ENCODE results near the gene ADAMTS19. TPM values are rescaled to one million over a fixed set of nuclear protein-coding genes. Genes with fewer than 3 reads are reported as not detected.

ADAMTS19 gene
- total RNA-seq, 1 donor from 2014 or later: not detected

DNA sequence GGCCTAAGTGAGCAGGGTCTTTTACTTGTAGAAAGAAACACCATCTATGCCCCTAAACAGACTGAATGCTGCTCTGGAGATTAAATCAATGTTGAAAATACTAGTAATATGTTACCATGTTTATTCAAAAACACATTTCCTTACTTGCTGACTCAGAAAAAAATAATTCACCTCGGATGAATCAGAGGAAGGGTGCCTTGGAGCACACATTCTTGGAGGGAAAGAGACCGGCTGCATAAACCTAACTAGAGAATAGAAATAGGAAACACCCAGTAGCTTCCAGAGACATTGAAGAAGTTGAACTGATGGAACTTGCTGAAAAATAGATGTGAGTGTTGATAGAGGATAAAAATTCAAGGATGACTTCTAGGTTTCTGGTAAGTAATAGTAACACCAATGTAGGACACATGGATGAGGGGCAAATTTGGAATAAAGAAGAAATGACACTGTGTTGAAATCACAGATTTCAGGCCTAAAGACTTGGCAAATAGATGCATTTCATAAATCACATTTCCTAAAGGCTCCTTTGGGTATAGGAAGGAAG, 210.9 kb downstream of the ADAMTS19 start:
- no peaks in the 10 kb centered on the region for H3K36me3 Mint-ChIP-seq (ENCODE audit: low read depth)
- H3K27me3 Mint-ChIP-seq (ENCODE audit: low read depth): no peaks in the 10 kb centered on the region
- DNase-seq (ENCODE audit: low spot score): no peak
- intact Hi-C loops (cut with micrococcal nuclease): no loop called here
- no peaks in the 10 kb centered on the region for H3K9me3 Mint-ChIP-seq
- H3K4me3 Mint-ChIP-seq (ENCODE audit: low read depth): no peak overlapping the region
- H3K27ac Mint-ChIP-seq: no peak overlapping the region
- H3K4me1 Mint-ChIP-seq (ENCODE audit: low read depth): no peaks in the 10 kb centered on the region

DNA sequence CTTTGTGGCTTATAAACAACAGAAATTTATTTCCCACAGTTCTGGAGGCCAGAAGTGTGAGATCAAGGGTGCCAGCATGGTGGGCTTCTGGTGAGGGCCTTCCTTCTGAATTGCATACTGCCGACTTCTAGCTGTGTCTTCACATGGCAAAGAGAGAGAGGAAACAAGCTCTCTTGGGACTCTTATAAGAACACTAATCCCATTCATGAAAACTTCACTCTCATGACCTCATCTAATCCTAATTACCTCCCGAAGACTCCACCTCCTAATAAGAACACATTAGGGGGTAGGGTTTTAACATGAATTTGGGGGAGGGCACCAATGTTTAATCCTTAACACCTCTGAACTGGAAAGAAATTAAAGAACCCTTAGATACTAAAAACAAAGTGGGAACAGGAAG, 211.9 kb downstream of the ADAMTS19 start:
- Mint-ChIP-seq H3K36me3 (ENCODE audit: low read depth) (no peaks in the 10 kb centered on the region), H3K4me1 (ENCODE audit: low read depth) (no peaks in the 10 kb centered on the region), H3K4me3 (ENCODE audit: low read depth) (no peak overlapping the region), H3K27me3 (ENCODE audit: low read depth) (no peaks in the 10 kb centered on the region), H3K9me3 (no peaks in the 10 kb centered on the region), H3K27ac (no peak overlapping the region)
- no peak for DNase-seq (ENCODE audit: low spot score)
- intact Hi-C loops (cut with micrococcal nuclease): no loop called here

DNA sequence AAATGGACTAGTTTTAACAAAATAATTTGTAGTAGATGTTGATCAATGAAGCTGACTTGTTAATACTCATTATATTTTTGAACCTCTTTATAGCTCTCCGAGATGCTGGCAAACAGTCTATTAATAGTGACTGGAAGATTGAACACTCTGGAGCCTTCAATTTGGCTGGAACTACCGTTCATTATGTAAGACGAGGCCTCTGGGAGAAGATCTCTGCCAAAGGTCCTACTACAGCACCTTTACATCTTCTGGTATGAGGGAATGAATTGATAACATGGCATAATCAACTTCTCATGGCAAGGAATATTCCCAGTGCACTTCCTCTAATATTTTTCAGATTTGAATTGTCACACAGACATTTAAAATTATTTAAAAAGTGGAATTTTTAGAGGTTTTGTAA, 219.6 kb downstream of the ADAMTS19 start:
- Mint-ChIP-seq H3K4me3 (ENCODE audit: low read depth) (no peak overlapping the region), H3K9me3 (no peaks in the 10 kb centered on the region), H3K4me1 (ENCODE audit: low read depth) (no peaks in the 10 kb centered on the region), H3K27ac (no peak overlapping the region), H3K27me3 (ENCODE audit: low read depth) (no peaks in the 10 kb centered on the region), H3K36me3 (ENCODE audit: low read depth) (no peaks in the 10 kb centered on the region)
- DNase-seq (ENCODE audit: low spot score): no peak
- intact Hi-C loops (cut with micrococcal nuclease): no loop called here

DNA sequence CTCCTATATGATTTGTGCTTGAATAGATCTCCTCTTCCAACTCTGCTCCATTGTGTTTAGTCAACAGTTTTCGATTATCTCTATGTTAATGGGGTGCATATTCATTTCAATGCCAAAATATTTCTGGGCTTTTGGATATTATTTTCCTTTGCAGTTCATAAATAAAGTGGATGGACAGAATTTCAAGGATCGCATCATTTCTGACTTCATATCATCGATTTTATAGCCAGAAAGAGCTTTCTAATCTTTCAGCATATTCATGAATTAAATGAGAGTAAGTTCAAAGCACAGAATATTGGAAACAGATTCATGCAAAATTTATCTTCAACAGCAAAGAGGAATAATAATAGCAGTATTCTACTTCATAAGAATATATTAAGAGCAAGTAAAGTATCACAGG, 227.8 kb downstream of the ADAMTS19 start:
- H3K4me3 Mint-ChIP-seq (ENCODE audit: low read depth): no peak overlapping the region
- no peaks in the 10 kb centered on the region for H3K27me3 Mint-ChIP-seq (ENCODE audit: low read depth)
- intact Hi-C loops (cut with micrococcal nuclease): no loop called here
- DNase-seq (ENCODE audit: low spot score): no peak
- H3K4me1 Mint-ChIP-seq (ENCODE audit: low read depth): no peaks in the 10 kb centered on the region
- no peaks in the 10 kb centered on the region for H3K9me3 Mint-ChIP-seq
- H3K27ac Mint-ChIP-seq: no peak overlapping the region
- H3K36me3 Mint-ChIP-seq (ENCODE audit: low read depth): no peaks in the 10 kb centered on the region

DNA sequence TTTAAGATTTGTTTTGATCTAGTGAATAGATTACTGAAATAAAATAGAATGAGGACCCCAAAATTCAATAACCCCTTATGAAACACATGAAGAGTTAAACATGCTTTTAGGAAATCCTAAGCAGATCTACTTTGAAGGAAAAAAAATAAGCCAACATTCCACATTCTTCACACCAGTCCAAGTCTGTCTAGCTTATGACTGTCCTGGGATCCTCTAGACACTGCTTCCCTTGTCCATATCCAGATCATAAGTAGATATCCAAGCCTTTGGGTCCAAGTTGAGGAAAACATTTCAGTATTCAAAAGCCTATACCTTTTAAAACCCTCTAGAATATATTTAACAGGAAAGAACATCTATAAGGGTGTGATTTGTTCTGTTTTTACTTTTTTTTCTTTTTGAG, 228.9 kb downstream of the ADAMTS19 start:
- intact Hi-C loops (cut with micrococcal nuclease): no loop called here
- Mint-ChIP-seq H3K4me3 (ENCODE audit: low read depth) (no peak overlapping the region), H3K9me3 (no peaks in the 10 kb centered on the region), H3K4me1 (ENCODE audit: low read depth) (no peaks in the 10 kb centered on the region), H3K36me3 (ENCODE audit: low read depth) (no peaks in the 10 kb centered on the region), H3K27ac (no peak overlapping the region), H3K27me3 (ENCODE audit: low read depth) (no peaks in the 10 kb centered on the region)
- DNase-seq (ENCODE audit: low spot score): no peak

DNA sequence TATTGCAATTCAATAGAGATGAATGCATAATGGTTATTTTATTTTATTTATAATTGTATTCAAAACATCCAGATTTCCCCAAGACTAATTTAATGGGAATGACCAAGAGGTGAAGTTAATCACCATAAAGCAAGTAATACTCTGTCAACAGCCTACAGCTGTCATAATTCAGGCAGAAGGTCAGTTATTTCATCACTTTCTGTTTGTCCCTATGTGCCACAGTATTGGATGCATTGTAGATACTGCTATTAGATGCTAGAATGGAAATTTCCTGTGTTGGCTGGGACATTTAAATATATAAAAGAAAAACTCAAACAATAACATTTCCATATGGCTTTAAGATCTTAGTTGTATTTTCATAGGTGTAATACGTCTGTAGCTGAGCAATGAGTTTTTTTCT, 231.1 kb downstream of the ADAMTS19 start:
- H3K4me3 Mint-ChIP-seq (ENCODE audit: low read depth): no peak overlapping the region
- intact Hi-C loops (cut with micrococcal nuclease): no loop called here
- H3K27me3 Mint-ChIP-seq (ENCODE audit: low read depth): no peaks in the 10 kb centered on the region
- no peaks in the 10 kb centered on the region for H3K36me3 Mint-ChIP-seq (ENCODE audit: low read depth)
- H3K27ac Mint-ChIP-seq: no peak overlapping the region
- no peaks in the 10 kb centered on the region for H3K9me3 Mint-ChIP-seq
- no peaks in the 10 kb centered on the region for H3K4me1 Mint-ChIP-seq (ENCODE audit: low read depth)
- DNase-seq (ENCODE audit: low spot score): no peak

DNA sequence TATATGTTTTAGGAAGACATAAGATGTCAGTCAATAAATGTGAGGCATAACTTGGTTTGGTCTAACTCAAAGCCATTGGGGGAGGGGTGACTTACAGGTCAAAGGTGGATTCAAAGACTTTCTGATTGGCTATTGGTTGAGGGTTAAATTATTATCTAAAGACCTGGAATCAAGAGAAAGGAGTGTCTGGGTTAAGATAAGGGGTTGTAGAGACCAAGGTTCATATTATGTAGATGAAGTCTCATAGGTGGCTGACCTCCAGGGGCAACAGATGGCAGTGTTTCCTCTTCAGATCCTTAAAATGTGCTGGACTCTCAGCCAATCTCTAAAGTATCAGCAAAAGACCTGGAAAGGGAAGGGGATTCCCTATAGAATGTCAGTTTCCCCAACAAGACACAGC, 236.5 kb downstream of the ADAMTS19 start:
- H3K36me3 Mint-ChIP-seq (ENCODE audit: low read depth): no peaks in the 10 kb centered on the region
- H3K4me3 Mint-ChIP-seq (ENCODE audit: low read depth): no peak overlapping the region
- no peak overlapping the region for H3K27ac Mint-ChIP-seq
- no peak for DNase-seq (ENCODE audit: low spot score)
- no peaks in the 10 kb centered on the region for H3K27me3 Mint-ChIP-seq (ENCODE audit: low read depth)
- intact Hi-C loops (cut with micrococcal nuclease): no loop called here
- H3K9me3 Mint-ChIP-seq: no peaks in the 10 kb centered on the region
- H3K4me1 Mint-ChIP-seq (ENCODE audit: low read depth): no peaks in the 10 kb centered on the region

DNA sequence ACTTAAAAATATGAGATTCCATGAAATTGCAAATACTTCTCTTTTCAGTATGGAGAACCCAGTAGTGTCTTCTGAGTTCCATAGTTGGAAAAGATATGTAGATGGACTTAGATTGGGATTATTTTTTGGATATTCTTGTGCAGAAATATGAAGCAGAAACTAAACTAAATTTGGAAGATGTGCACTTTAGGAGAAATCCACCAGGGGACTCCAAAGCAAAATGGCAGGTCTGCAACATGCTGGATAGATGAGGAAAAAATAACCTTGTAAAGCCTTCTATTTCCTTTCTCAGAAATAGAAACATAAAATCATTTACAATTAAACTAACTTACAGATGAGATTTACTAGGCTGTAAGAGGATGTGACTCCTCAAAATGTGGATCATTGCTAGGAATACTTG, 238.6 kb downstream of the ADAMTS19 start:
- no peaks in the 10 kb centered on the region for H3K27me3 Mint-ChIP-seq (ENCODE audit: low read depth)
- no peak overlapping the region for H3K4me3 Mint-ChIP-seq (ENCODE audit: low read depth)
- no peak for DNase-seq (ENCODE audit: low spot score)
- H3K4me1 Mint-ChIP-seq (ENCODE audit: low read depth): no peaks in the 10 kb centered on the region
- intact Hi-C loops (cut with micrococcal nuclease): no loop called here
- H3K9me3 Mint-ChIP-seq: no peaks in the 10 kb centered on the region
- no peak overlapping the region for H3K27ac Mint-ChIP-seq
- no peaks in the 10 kb centered on the region for H3K36me3 Mint-ChIP-seq (ENCODE audit: low read depth)

DNA sequence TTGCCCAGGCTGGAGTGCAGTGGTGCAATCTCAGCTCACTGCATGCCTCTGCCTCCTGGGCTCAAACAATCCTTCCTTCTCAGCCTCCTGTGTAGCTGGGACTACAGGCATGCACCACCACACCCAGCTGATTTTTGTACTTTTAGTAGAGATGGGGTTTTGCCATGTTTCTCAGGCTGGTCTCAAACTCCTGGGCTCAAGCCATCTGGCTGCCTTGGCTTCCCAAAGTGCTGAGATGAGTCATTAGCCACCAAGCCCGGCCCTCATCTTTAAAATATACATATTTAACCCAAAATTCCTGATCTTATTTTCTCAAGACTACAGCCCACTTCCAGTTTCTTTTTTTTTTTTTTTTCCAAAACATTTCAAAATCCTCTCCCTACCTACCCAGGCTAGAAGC, 256.1 kb downstream of the ADAMTS19 start:
- Mint-ChIP-seq H3K27ac (no peak overlapping the region), H3K9me3 (no peaks in the 10 kb centered on the region), H3K4me1 (ENCODE audit: low read depth) (no peaks in the 10 kb centered on the region), H3K27me3 (ENCODE audit: low read depth) (no peaks in the 10 kb centered on the region), H3K36me3 (ENCODE audit: low read depth) (no peaks in the 10 kb centered on the region), H3K4me3 (ENCODE audit: low read depth) (no peak overlapping the region)
- intact Hi-C loops (cut with micrococcal nuclease): no loop called here
- DNase-seq (ENCODE audit: low spot score): no peak

DNA sequence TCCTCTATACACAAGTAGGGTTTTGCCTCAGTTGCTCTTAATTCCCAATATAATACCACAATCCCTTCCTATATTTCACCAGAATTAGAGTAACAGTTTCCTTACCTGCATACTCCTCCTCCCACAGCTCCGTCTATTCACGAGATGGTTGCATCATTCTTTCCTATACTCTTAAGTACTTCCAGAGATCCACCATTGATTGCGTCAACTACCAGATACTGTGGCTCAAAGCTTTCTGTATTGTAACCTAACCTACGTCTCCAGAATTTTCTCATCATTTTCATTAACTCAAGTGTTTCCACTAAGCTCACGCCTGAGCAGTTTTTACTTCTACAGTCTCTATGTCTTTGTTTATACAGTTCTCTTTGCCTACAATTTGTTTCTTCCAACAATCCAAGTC, 256.6 kb downstream of the ADAMTS19 start:
- Mint-ChIP-seq H3K27me3 (ENCODE audit: low read depth) (no peaks in the 10 kb centered on the region), H3K36me3 (ENCODE audit: low read depth) (no peaks in the 10 kb centered on the region), H3K9me3 (no peaks in the 10 kb centered on the region), H3K4me1 (ENCODE audit: low read depth) (no peaks in the 10 kb centered on the region), H3K4me3 (ENCODE audit: low read depth) (no peak overlapping the region), H3K27ac (no peak overlapping the region)
- intact Hi-C loops (cut with micrococcal nuclease): no loop called here
- DNase-seq (ENCODE audit: low spot score): no peak

DNA sequence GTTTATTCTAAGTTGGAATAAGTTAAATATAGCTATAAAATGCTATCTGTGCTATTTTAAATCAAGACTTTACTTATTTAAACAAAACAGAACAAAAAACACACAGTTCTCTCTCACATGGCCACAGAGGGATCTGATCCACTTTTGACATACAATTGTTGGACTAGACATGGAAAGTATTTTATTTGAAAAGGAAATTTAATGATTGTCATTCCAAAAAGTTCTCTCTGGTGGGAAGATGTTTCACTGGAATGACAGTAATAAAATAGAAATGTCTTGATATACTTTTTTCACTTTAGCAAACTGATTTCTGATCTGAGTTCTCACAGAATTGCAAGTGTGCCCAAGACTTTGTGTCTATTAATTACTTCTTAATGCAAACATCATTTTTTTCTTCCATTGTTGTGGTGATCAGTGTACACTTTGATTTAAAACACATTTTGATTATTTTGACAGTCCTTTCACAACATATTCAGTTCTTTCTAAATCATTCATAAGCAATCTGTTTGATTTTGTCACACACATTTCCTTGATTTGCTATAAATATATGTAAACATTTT, 257.7 kb downstream of the ADAMTS19 start:
- Mint-ChIP-seq H3K27me3 (ENCODE audit: low read depth) (no peaks in the 10 kb centered on the region), H3K36me3 (ENCODE audit: low read depth) (no peaks in the 10 kb centered on the region), H3K9me3 (no peaks in the 10 kb centered on the region), H3K4me1 (ENCODE audit: low read depth) (no peaks in the 10 kb centered on the region), H3K27ac (no peak overlapping the region), H3K4me3 (ENCODE audit: low read depth) (no peak overlapping the region)
- no peak for DNase-seq (ENCODE audit: low spot score)
- intact Hi-C loops (cut with micrococcal nuclease): no loop called here

DNA sequence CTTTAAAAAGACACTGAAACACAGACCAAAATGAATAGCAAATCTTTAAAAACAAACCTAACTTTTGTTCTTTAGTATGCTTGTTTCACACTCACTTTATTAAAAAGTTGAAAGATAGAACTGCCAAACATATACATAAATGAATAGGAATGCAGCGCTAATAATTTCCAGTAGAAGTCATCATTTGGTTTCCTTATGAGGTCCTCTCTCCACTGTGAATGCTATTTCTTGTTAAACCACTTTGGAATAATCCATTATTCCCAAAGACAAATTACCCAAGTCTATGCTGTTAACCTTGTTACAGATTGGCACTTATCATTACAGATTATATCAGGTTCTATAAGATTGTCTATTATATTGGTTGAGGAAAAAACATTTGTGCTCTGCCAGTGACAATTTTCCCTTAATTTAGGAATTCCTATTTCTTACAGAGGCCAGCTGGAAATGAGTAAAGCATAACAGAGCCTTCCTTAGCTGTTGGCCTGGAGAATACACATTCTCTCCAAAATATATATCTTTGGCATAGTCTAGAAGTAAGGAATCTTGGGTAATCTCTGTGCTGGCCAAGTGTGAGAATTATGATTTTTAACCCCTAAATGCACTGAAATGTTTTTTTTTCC, 258.5 kb downstream of the ADAMTS19 start:
- Mint-ChIP-seq H3K36me3 (ENCODE audit: low read depth) (no peaks in the 10 kb centered on the region), H3K27me3 (ENCODE audit: low read depth) (no peaks in the 10 kb centered on the region), H3K4me1 (ENCODE audit: low read depth) (no peaks in the 10 kb centered on the region), H3K27ac (no peak overlapping the region), H3K9me3 (no peaks in the 10 kb centered on the region), H3K4me3 (ENCODE audit: low read depth) (no peak overlapping the region)
- intact Hi-C loops (cut with micrococcal nuclease): no loop called here
- DNase-seq (ENCODE audit: low spot score): no peak

DNA sequence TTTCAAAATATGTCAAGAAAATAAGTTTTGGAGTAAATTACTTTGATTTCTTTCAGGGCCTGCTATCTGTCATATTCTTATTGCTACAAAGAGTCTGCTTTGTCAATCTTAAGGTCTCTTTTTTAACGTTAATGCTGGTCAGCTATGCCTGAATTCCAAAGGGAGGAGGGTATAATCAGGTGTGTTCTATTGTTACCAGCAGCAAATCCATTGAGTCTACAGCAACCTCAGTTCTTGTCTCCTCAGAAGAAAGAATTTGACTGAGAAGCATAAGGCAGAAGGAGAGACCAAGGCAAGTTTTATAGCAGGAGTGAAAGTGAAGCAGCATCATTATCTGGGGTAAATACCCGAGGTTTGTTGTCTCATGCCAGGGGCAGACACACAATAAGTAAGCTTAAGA, 264.1 kb downstream of the ADAMTS19 start:
- DNase-seq (ENCODE audit: low spot score): no peak
- Mint-ChIP-seq H3K4me3 (ENCODE audit: low read depth) (no peak overlapping the region), H3K9me3 (no peaks in the 10 kb centered on the region), H3K4me1 (ENCODE audit: low read depth) (no peaks in the 10 kb centered on the region), H3K36me3 (ENCODE audit: low read depth) (no peaks in the 10 kb centered on the region), H3K27me3 (ENCODE audit: low read depth) (no peaks in the 10 kb centered on the region), H3K27ac (no peak overlapping the region)
- intact Hi-C loops (cut with micrococcal nuclease): no loop called here

DNA sequence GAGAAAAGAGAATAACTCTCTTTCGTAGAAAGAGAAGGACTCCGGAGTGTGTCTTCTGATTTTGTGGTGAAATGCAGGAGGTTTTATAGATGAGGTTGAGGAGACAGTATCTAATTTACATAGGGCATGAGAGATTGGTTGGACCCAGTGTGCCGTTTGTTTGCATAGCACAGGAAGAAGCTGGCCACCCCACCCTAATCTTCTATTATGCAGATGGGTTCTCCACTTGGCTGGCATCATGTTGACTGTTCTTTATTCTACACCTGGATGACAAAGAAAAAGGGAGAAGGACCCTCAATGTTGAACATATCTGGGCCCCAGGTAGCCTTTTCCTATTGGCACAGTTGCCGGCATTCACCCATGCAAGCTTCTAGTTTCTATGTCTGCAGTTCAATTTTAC, 264.5 kb downstream of the ADAMTS19 start:
- DNase-seq (ENCODE audit: low spot score): no peak
- H3K27ac Mint-ChIP-seq: no peak overlapping the region
- no peaks in the 10 kb centered on the region for H3K27me3 Mint-ChIP-seq (ENCODE audit: low read depth)
- no peaks in the 10 kb centered on the region for H3K36me3 Mint-ChIP-seq (ENCODE audit: low read depth)
- intact Hi-C loops (cut with micrococcal nuclease): no loop called here
- no peak overlapping the region for H3K4me3 Mint-ChIP-seq (ENCODE audit: low read depth)
- no peaks in the 10 kb centered on the region for H3K9me3 Mint-ChIP-seq
- H3K4me1 Mint-ChIP-seq (ENCODE audit: low read depth): no peaks in the 10 kb centered on the region

Measured in activated T-helper 2 cell treated with anti-CD3 and anti-CD28 coated beads, Interferon-gamma antibody, Interleukin-2, Interleukin-4, amounts not matched to agents 10 μg/mL and 5 μg/mL and 100 μg/mL, durations not matched to agents 14 hours and 24 hours and 36 hours (primary cell).